Activated T-cell treated with anti-CD3 and anti-CD28 coated beads, Interleukin-2, amount 50 U/mL, for 24 hours (primary cell): ENCODE results near the gene SPATC1L.
A peak's percentile ranks its signal among the peaks of the same experiment; 100 is the strongest.
"Not testable (repeated sequence)": the region's sequence is repeated elsewhere in the genome, so short reads cannot be mapped to it uniquely, and the experiment has no call there.

Experiments used
- DNase-seq: peaks from one replicate; pipeline ENCODE4 v3.0.0-alpha.2; 2020
- H3K27ac Mint-ChIP-seq: 2 replicates; pipeline ENCODE4 v1.8.0; 2020; ENCODE audit warnings: mild to moderate bottlenecking, mixed read lengths
- H3K27me3 Mint-ChIP-seq: 2 replicates; pipeline ENCODE4 v1.8.0; 2020; ENCODE audit warnings: mixed read lengths
- H3K36me3 Mint-ChIP-seq: 2 replicates; pipeline ENCODE4 v1.8.0; 2020; ENCODE audit warnings: low read depth, mixed read lengths
- H3K4me1 Mint-ChIP-seq: 2 replicates; pipeline ENCODE4 v1.8.0; 2020; ENCODE audit warnings: low read depth, mixed read lengths
- H3K4me3 Mint-ChIP-seq: 2 replicates; pipeline ENCODE4 v1.8.0; 2020; ENCODE audit warnings: mild to moderate bottlenecking, moderate library complexity, mixed read lengths
- H3K9me3 Mint-ChIP-seq: 2 replicates; pipeline ENCODE4 v1.8.0; 2020; ENCODE audit warnings: mixed read lengths

Gene SPATC1L

GRCh38 chr21:46150073-46150472 lies 34.2 kb downstream of the SPATC1L start:
- Mint-ChIP-seq H3K4me3 (no peak overlapping the region), H3K9me3 (no peaks in the 10 kb centered on the region), H3K27ac (no peak overlapping the region)

DNA sequence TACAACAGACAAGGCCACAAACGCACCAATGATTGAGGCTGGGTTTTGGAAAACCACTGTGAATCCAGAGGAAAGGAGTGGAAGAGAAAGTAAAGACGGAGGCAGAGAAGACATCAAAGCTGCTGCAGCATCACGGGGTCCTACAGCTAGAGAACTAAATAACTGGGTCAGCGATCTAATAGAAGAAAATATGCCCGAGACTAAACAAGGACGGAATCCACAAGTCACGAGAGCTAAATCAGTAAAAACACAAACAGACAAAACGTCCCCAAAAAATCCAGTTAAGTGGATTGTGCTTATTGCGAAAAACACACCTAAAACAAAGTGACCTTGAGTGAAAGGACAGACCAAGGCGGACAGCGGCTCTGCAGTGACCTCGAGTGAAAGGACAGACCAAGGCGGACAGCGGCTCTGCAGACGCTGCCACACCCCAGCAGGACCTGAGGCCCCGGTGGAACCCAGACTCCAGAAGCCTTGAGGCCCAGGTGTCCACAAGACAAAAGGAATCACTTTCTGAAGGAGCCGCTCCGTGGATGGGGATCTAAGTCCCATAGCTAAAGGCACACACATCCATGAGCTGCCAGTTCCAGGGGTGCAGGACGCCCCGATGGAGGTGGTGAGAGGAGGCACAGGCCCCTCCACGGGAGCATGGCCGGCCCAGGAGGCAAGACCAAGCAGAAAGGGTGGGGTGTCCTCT lies 34.9 kb downstream of the SPATC1L start:
- no peak for DNase-seq
- Mint-ChIP-seq H3K9me3 (no peaks in the 10 kb centered on the region), H3K36me3 (no peaks in the 10 kb centered on the region), H3K4me1 (peaks cover 4% of the 10 kb centered on the region), H3K4me3 (no peak overlapping the region), H3K27ac (no peak overlapping the region), H3K27me3 (no peaks in the 10 kb centered on the region)

More at GRCh38 chr21:46150073-46150472, 34.2 kb downstream of the SPATC1L start:
- Mint-ChIP-seq H3K36me3 (no peaks in the 10 kb centered on the region), H3K27me3 (no peaks in the 10 kb centered on the region), H3K4me1 (no peaks in the 10 kb centered on the region)
- DNase-seq, result no peak

- Mint-ChIP-seq H3K27ac (no peak overlapping the region), H3K4me1 (peaks cover 12% of the 10 kb centered on the region), H3K36me3 (no peaks in the 10 kb centered on the region), H3K9me3 (no peaks in the 10 kb centered on the region), H3K27me3 (no peaks in the 10 kb centered on the region), H3K4me3 (no peak overlapping the region)
- DNase-seq, result no peak
Measured at GRCh38 chr21:46148106-46148505, 36.2 kb downstream of the SPATC1L start.

GRCh38 chr21:46147429-46147828 lies 36.8 kb downstream of the SPATC1L start:
- peak; percentile 62 for DNase-seq
- H3K9me3 Mint-ChIP-seq, H3K36me3 Mint-ChIP-seq, H3K27me3 Mint-ChIP-seq, H3K4me3 Mint-ChIP-seq, H3K27ac Mint-ChIP-seq: not testable (repeated sequence)
- peaks cover 14% of the 10 kb centered on the region for H3K4me1 Mint-ChIP-seq

- H3K27ac Mint-ChIP-seq, result no peak overlapping the region
- peaks cover 14% of the 10 kb centered on the region for H3K4me1 Mint-ChIP-seq
- H3K36me3 Mint-ChIP-seq, result no peaks in the 10 kb centered on the region
- no peaks in the 10 kb centered on the region for H3K9me3 Mint-ChIP-seq
- no peaks in the 10 kb centered on the region for H3K27me3 Mint-ChIP-seq
- no peak overlapping the region for H3K4me3 Mint-ChIP-seq
- no peak for DNase-seq
Measured at GRCh38 chr21:46146856-46147255, 37.4 kb downstream of the SPATC1L start.

- Mint-ChIP-seq H3K4me1 (peaks cover 14% of the 10 kb centered on the region), H3K4me3 (no peak overlapping the region), H3K27me3 (no peaks in the 10 kb centered on the region), H3K27ac (no peak overlapping the region), H3K36me3 (no peaks in the 10 kb centered on the region), H3K9me3 (no peaks in the 10 kb centered on the region)
- no peak for DNase-seq
Measured at GRCh38 chr21:46145840-46146691, 38.2 kb downstream of the SPATC1L start.

DNA sequence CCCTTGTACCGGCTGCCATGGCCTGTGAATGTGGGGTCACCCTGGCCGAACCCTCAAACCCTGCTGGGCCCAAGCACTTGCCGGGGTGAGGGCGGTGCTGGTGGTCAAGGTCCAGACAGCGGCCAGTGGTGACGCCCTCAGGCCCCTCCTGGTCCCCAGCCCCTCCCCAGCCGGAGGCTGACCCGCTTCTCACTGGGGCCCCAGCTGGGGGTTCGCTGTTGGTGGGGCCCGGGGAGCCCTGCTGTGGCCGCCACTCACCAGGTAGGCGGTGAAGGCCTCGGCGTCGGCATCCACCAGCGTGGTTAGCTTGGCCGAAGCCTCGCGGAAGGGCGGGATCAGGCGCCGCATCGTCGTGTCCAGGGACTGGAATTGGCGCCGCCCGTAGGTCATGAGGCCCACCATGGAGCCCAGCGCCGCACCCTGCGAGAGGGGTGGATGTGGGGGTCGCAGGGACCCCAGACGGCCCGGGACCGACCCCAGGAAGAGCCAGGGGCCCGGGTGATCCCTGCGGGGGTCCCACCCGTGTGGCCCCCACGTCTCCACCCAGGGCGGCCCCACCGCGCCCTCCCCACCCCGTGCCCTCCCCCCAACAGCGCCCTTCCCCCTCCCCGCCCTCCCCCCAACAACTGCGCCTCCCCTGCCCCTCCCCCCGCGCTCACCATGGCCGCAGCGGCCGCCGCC lies 39.0 kb downstream of the SPATC1L start:
- Mint-ChIP-seq H3K27ac (no peak overlapping the region), H3K4me1 (peaks cover 14% of the 10 kb centered on the region), H3K36me3 (no peaks in the 10 kb centered on the region), H3K27me3 (no peaks in the 10 kb centered on the region), H3K4me3 (no peak overlapping the region), H3K9me3 (no peaks in the 10 kb centered on the region)
- DNase-seq, result no peak

DNA sequence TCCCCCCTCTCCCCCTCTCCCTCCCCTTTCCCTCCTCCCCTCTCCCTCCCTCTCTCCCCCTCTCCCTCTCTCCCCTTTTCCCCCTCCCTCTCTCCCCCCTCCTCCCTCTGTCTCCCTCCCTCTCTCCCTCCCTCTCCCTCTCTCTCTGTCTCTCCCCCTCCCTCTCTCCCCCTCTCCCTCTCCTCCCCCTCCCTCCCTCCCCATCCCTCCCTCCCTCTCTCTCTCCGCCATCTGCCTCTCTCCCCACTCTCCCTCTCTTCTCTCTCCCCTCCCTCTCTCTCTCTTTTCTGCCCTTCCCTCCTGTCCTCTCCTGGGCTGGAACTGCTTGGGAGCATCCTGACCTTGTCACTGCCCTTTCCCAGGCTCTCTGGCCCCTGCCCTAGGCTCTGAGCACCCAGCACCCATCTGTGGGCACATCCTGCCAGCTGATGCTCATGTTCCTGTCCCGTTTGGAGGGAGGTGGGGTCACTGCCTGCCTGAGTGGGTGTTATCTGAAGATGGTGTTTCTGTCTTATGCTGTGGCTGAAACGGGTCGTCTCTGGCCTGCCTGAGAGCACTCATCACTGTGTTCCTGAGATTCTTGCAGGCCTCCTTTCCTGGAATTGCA lies 39.7 kb downstream of the SPATC1L start:
- Mint-ChIP-seq H3K9me3 (no peaks in the 10 kb centered on the region), H3K4me1 (peaks cover 14% of the 10 kb centered on the region), H3K27ac (peak overlapping the region; percentile 76), H3K4me3 (no peak overlapping the region), H3K36me3 (no peaks in the 10 kb centered on the region), H3K27me3 (no peaks in the 10 kb centered on the region)
- no peak for DNase-seq

- H3K4me3 Mint-ChIP-seq, result no peak overlapping the region
- H3K27me3 Mint-ChIP-seq, result no peaks in the 10 kb centered on the region
- peak overlapping the region; percentile 52 for H3K27ac Mint-ChIP-seq
- H3K9me3 Mint-ChIP-seq, result no peaks in the 10 kb centered on the region
- peaks cover 14% of the 10 kb centered on the region for H3K4me1 Mint-ChIP-seq
- no peaks in the 10 kb centered on the region for H3K36me3 Mint-ChIP-seq
- no peak for DNase-seq
Measured at GRCh38 chr21:46142582-46143473, 41.4 kb downstream of the SPATC1L start.

GRCh38 chr21:46141767-46142581 lies 42.3 kb downstream of the SPATC1L start:
- DNase-seq, result no peak
- H3K4me3 Mint-ChIP-seq, result no peak overlapping the region
- no peak overlapping the region for H3K27ac Mint-ChIP-seq
- H3K36me3 Mint-ChIP-seq, result no peaks in the 10 kb centered on the region
- no peaks in the 10 kb centered on the region for H3K9me3 Mint-ChIP-seq
- peaks cover 14% of the 10 kb centered on the region for H3K4me1 Mint-ChIP-seq
- H3K27me3 Mint-ChIP-seq, result no peaks in the 10 kb centered on the region

GRCh38 chr21:46140352-46141003 lies 43.8 kb downstream of the SPATC1L start:
- H3K4me3 Mint-ChIP-seq, H3K27ac Mint-ChIP-seq, H3K36me3 Mint-ChIP-seq, H3K9me3 Mint-ChIP-seq, DNase-seq, H3K27me3 Mint-ChIP-seq: not testable (repeated sequence)
- H3K4me1 Mint-ChIP-seq, result peaks cover 14% of the 10 kb centered on the region

DNA sequence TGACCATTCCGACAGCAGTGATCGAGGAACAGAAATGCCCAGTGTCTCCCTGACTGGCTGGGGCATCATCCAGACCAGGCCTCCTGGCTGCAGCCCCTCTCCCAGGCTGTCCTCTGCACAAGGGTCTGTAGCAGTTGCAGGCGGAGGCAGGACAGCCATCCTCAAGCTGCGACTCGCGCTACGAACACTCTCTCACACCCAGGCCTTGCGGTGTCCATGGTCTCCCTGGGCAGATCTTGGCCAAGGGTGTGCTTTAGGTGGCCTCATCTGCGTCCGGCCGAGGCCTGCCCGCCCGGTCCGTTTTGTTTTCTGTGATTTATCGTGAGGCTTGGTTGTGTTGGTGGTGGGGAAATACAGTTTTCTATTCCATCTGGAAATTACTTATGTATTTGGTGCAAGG lies 44.6 kb downstream of the SPATC1L start:
- no peaks in the 10 kb centered on the region for H3K9me3 Mint-ChIP-seq
- no peaks in the 10 kb centered on the region for H3K36me3 Mint-ChIP-seq
- peaks cover 3% of the 10 kb centered on the region for H3K27me3 Mint-ChIP-seq
- no peak overlapping the region for H3K27ac Mint-ChIP-seq
- peaks cover 12% of the 10 kb centered on the region for H3K4me1 Mint-ChIP-seq
- no peak overlapping the region for H3K4me3 Mint-ChIP-seq
- DNase-seq, result no peak
